ENCODE measurements around the gene CNOT1. TPM values are rescaled to one million over a fixed set of nuclear protein-coding genes. Genes with fewer than 3 reads are reported as not detected.
"Not testable (repeated sequence)": the region's sequence is repeated elsewhere in the genome, so short reads cannot be mapped to it uniquely, and the experiment has no call there.

CNOT1 gene
- 100 to 1,000 TPM; 268 to 273 TPM for total RNA-seq

DNA sequence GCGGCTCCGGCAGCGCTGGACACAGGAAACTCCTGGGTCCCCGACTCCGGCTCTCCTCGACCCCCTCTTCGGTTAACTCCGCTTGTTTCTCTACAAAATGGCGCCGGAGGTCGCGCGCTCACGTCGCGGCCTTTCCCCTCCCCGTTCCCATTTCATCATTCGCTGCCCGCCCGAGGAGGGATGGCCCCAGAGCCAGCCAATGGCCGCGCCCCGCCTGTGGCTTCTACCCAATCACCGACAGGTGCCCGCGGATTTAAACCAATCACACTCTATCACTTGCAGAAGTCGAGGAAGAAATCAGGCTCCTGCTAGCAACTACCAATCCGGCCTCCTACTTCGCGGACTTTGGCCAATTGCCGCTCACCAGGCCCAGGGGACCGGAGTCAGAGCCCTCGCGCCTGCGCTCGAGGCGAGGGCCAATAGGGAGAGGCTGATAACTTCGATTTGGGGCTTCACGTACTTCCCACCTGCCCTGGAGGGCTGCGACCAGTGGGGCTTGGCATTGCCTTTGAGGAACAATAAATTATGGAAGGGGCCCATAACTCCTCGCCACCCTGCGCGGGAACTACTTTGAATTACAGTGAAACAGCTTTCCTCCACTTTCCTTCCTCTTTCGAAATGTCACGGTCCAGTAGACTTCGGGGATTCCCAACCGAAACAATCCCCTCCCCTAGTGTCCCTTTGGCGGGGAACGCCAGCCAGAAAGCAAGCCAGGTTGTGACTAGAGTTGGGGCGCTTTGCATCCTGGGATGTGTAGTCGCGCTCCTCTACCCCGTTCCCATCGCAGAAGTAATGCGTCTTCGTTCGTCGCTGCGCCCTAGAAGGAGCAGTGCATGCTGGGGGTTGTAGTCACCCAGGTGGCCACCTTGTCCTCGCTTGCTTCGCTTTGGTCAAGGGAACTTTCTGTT lies at the start of gene CNOT1:
Gene CNOT1 (minus strand): TSS at position 94 of the 908 bp plus-strand sequence. CDS start 30,489 bp downstream, outside the sequence.
- H3K4me3 Mint-ChIP-seq: peak within 1 kb of the TSS; percentile 98

GRCh38 chr16:58678716-58679115 lies 49.1 kb upstream of the CNOT1 start:
- H3K9me3 Mint-ChIP-seq (ENCODE audit: low read depth): no peaks in the 10 kb centered on the region
- no peaks in the 10 kb centered on the region for H3K27me3 Mint-ChIP-seq
- H3K27ac Mint-ChIP-seq: no peak overlapping the region
- peaks cover 6% of the 10 kb centered on the region for H3K4me1 Mint-ChIP-seq
- CTCF ChIA-PET: interaction anchor here (0.8 to 1.0 kb wide), 2 partner anchors 74 to 78 kb away, joined by 3 to 5 read pairs; no protein-coding TSS in a partner anchor
- ATAC-seq (no peak), DNase-seq (no peak)
- no peak overlapping the region for H3K4me3 Mint-ChIP-seq
- H3K36me3 Mint-ChIP-seq: no peaks in the 10 kb centered on the region

More for the DNA sequence above, at the start of gene CNOT1:
- CTCF ChIA-PET: interaction anchor here (0.7 to 1.2 kb wide), 2 partner anchors 26 to 33 kb away, joined by 3 read pairs; no protein-coding TSS in a partner anchor
- ATAC-seq (peak; percentile 89), DNase-seq (peak; percentile 99)
- peaks cover 22% of the 10 kb centered on the region for H3K4me1 Mint-ChIP-seq
- H3K9me3 Mint-ChIP-seq (ENCODE audit: low read depth): no peaks in the 10 kb centered on the region
- peak within 1 kb of the TSS; percentile 100 for H3K27ac Mint-ChIP-seq
- peaks cover 2% of the 10 kb centered on the region for H3K27me3 Mint-ChIP-seq
- H3K36me3 Mint-ChIP-seq: peaks cover 19% of the 10 kb centered on the region

GRCh38 chr16:58678269-58678668 lies 48.6 kb upstream of the CNOT1 start:
- Mint-ChIP-seq H3K9me3 (ENCODE audit: low read depth) (no peaks in the 10 kb centered on the region), H3K27ac (no peak overlapping the region), H3K27me3 (no peaks in the 10 kb centered on the region), H3K36me3 (no peaks in the 10 kb centered on the region), H3K4me1 (peaks cover 2% of the 10 kb centered on the region), H3K4me3 (no peak overlapping the region)
- ATAC-seq (no peak), DNase-seq (no peak)
- CTCF ChIA-PET: interaction anchor here (1.0 kb wide), 1 partner anchor 74 kb away, joined by 3 read pairs; no protein-coding TSS in a partner anchor

GRCh38 chr16:58670946-58671583 lies 41.4 kb upstream of the CNOT1 start:
- Mint-ChIP-seq H3K27me3 (no peaks in the 10 kb centered on the region), H3K36me3 (no peaks in the 10 kb centered on the region), H3K9me3 (ENCODE audit: low read depth) (no peaks in the 10 kb centered on the region), H3K4me1 (no peaks in the 10 kb centered on the region), H3K27ac (no peak overlapping the region), H3K4me3 (no peak overlapping the region)
- CTCF ChIA-PET: interaction anchor here (1.1 kb wide), 1 partner anchor 32 kb away, joined by 3 read pairs; no protein-coding TSS in a partner anchor
- ATAC-seq (no peak), DNase-seq (no peak)

GRCh38 chr16:58670177-58670576 lies 40.6 kb upstream of the CNOT1 start:
- H3K9me3 Mint-ChIP-seq (ENCODE audit: low read depth): no peaks in the 10 kb centered on the region
- no peak for ATAC-seq
- H3K27ac Mint-ChIP-seq: no peak overlapping the region
- no peak overlapping the region for H3K4me3 Mint-ChIP-seq
- H3K4me1 Mint-ChIP-seq: no peaks in the 10 kb centered on the region
- H3K27me3 Mint-ChIP-seq: no peaks in the 10 kb centered on the region
- CTCF ChIA-PET: interaction anchor here (1.1 kb wide), 1 partner anchor 31 kb away, joined by 3 read pairs; no protein-coding TSS in a partner anchor
- H3K36me3 Mint-ChIP-seq: no peaks in the 10 kb centered on the region
- DNase-seq: no peak

DNA sequence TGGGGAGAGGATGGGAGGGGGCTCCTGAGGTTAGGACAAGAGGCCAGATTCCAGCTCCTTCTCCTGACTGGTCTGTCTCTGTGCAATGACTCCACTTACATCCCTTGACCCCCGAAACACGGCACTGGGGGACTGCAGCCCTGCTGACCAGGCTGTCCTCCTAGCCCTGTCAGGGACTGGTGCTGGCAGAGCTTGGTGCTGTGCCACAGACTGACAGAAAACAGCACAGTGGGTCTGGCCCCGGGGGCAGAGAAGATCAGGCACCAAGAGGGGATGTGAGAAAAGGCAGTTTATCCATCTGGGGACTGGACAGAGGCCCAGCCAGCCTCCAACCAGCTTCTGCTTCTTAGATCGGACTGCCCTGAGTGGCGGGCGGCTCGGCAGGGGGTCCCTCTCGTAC lies 35.6 kb upstream of the CNOT1 start:
- H3K9me3 Mint-ChIP-seq (ENCODE audit: low read depth): no peaks in the 10 kb centered on the region
- ATAC-seq: no peak

GRCh38 chr16:58661199-58661830 lies 31.7 kb upstream of the CNOT1 start:
- H3K27me3 Mint-ChIP-seq: peaks cover 3% of the 10 kb centered on the region
- DNase-seq (peak; percentile 42), ATAC-seq (peak; percentile 80)
- CTCF ChIA-PET: interaction anchor here (0.8 to 1.8 kb wide), 10 partner anchors 10 to 324 kb away, joined by 3 to 10 read pairs (median 4); partner anchors contain the start of gene SLC38A7
- H3K4me3 Mint-ChIP-seq: no peak overlapping the region
- H3K9me3 Mint-ChIP-seq (ENCODE audit: low read depth): no peaks in the 10 kb centered on the region
- H3K4me1 Mint-ChIP-seq: no peaks in the 10 kb centered on the region
- no peaks in the 10 kb centered on the region for H3K36me3 Mint-ChIP-seq
- H3K27ac Mint-ChIP-seq: no peak overlapping the region

More for the DNA sequence above, 35.6 kb upstream of the CNOT1 start:
- Mint-ChIP-seq H3K27ac (no peak overlapping the region), H3K4me3 (no peak overlapping the region), H3K4me1 (no peaks in the 10 kb centered on the region), H3K27me3 (no peaks in the 10 kb centered on the region), H3K36me3 (no peaks in the 10 kb centered on the region)
- no peak for DNase-seq
- CTCF ChIA-PET: interaction anchor here (1.3 kb wide), 1 partner anchor 153 kb away, joined by 4 read pairs; no protein-coding TSS in a partner anchor

- not testable (repeated sequence) for H3K4me3 Mint-ChIP-seq; H3K27ac Mint-ChIP-seq; H3K4me1 Mint-ChIP-seq; H3K36me3 Mint-ChIP-seq; DNase-seq; H3K27me3 Mint-ChIP-seq; H3K9me3 Mint-ChIP-seq (ENCODE audit: low read depth); ATAC-seq
- CTCF ChIA-PET: interaction anchor here (1.2 to 2.3 kb wide), 2 partner anchors 19 to 148 kb away, joined by 4 to 10 read pairs; no protein-coding TSS in a partner anchor
These were observed 30.3 kb upstream of the CNOT1 start for GRCh38 chr16:58659911-58660310.

DNA sequence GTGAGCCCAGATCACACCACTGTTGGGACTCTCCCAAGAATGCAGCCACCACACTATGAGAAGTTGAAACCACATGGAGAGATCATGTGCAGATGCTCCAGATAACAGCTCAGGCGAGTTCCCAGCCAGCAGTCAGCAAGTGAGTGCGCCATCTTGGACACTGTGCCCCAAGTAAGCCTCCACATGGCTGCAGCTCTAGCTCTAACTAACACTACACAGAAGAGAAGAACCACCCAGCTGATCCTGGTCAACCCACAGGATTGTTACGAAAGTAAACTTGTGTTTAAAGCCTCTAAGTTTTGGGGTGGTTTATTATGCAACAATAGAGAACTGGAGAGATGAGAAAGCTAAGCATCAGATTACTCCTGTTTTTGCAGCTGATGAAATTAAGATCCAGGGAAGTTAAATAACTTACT lies 29.2 kb upstream of the CNOT1 start:
- DNase-seq (no peak), ATAC-seq (no peak)
- Mint-ChIP-seq H3K27me3 (peaks cover 3% of the 10 kb centered on the region), H3K36me3 (no peaks in the 10 kb centered on the region), H3K9me3 (ENCODE audit: low read depth) (no peaks in the 10 kb centered on the region), H3K27ac (no peak overlapping the region), H3K4me1 (no peaks in the 10 kb centered on the region), H3K4me3 (no peak overlapping the region)
- CTCF ChIA-PET: interaction anchor here (0.9 to 2.3 kb wide), 3 partner anchors 97 to 147 kb away, joined by 3 to 10 read pairs (median 5); no protein-coding TSS in a partner anchor

DNA sequence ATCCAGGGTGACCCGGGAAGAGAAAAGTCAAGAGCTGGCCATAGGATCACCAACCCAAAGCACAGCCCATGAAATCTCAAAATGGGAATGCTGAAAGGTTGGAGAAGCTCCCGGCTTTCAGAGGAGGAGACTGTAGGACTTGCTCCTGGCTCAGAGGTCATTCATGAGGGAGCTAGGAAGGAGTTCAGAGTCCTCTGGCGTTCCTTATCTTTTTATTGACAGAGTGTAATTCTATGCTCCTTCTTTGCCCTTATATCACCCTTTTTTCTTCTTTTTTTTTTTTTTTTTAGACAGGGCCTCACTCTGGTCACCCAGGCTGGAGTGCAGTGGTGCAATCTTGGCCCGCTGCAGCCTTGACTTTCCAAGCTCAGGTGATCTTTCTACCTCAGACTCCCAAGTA lies 27.3 kb upstream of the CNOT1 start:
- H3K36me3 Mint-ChIP-seq: no peaks in the 10 kb centered on the region
- no peak overlapping the region for H3K4me3 Mint-ChIP-seq
- H3K4me1 Mint-ChIP-seq: no peaks in the 10 kb centered on the region
- CTCF ChIA-PET: interaction anchor here (0.7 to 1.0 kb wide), 2 partner anchors 145 to 146 kb away, joined by 3 read pairs; no protein-coding TSS in a partner anchor
- no peak overlapping the region for H3K27ac Mint-ChIP-seq
- DNase-seq (no peak), ATAC-seq (no peak)
- no peaks in the 10 kb centered on the region for H3K9me3 Mint-ChIP-seq (ENCODE audit: low read depth)
- H3K27me3 Mint-ChIP-seq: peaks cover 3% of the 10 kb centered on the region

DNA sequence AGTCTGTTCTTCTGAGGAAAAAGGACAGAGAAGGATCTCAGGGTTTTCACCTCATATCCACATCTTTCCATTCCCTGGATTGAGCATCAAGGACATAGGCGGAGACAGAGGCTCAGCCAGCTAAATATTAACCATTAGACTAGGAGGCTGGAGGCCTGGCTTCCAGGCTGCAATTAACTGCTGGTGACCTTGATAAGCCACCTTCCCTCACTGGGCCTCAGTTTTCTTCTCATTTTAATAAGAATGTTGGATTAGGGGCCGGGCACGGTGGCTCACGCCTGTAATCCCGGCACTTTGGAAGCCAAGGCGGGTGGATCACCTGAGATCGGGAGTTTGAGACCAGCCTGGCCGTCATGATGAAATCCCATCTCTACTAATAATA lies 25.6 kb upstream of the CNOT1 start:
- CTCF ChIA-PET: interaction anchor here (0.9 kb wide), 1 partner anchor 102 kb away, joined by 7 read pairs; no protein-coding TSS in a partner anchor
- Mint-ChIP-seq H3K4me1 (no peaks in the 10 kb centered on the region), H3K4me3 (no peak overlapping the region), H3K9me3 (ENCODE audit: low read depth) (no peaks in the 10 kb centered on the region), H3K27ac (no peak overlapping the region), H3K27me3 (peaks cover 8% of the 10 kb centered on the region), H3K36me3 (no peaks in the 10 kb centered on the region)
- ATAC-seq (no peak), DNase-seq (no peak)

- Mint-ChIP-seq H3K4me1 (no peaks in the 10 kb centered on the region), H3K9me3 (ENCODE audit: low read depth) (no peaks in the 10 kb centered on the region)
- CTCF ChIA-PET: interaction anchor here (0.9 kb wide), 1 partner anchor 102 kb away, joined by 7 read pairs; no protein-coding TSS in a partner anchor
These were observed 25.1 kb upstream of the CNOT1 start for GRCh38 chr16:58654560-58655214.

More at GRCh38 chr16:58654560-58655214, 25.1 kb upstream of the CNOT1 start:
- Mint-ChIP-seq H3K27me3 (peaks cover 5% of the 10 kb centered on the region), H3K36me3 (no peaks in the 10 kb centered on the region), H3K4me3 (no peak overlapping the region), H3K27ac (no peak overlapping the region)
- ATAC-seq: no peak
- no peak for DNase-seq

Measured in activated CD8-positive, alpha-beta memory T cell treated with anti-CD3 and anti-CD28 coated beads, Interleukin-2, amount 10 ng/mL, durations not matched to agents 7 days and 5 days (primary cell).